H9 (cell line): ENCODE data around the gene GNA12. TPM values are rescaled to one million over a fixed set of nuclear protein-coding genes. Genes with fewer than 3 reads are reported as not detected.

Source experiments
- DNase-seq: peaks from one replicate; pipeline ENCODE4 v3.0.0-alpha.2; 2017
- H2AFZ ChIP-seq: one replicate; pipeline ENCODE4 v1.6.1; 2013; ENCODE audit warnings: mild to moderate bottlenecking, low read length, control low read depth, moderate library complexity
- H2AK5ac ChIP-seq: 2 replicates; pipeline ENCODE4 v1.6.1; 2013; ENCODE audit warnings: low read length, control low read depth, mixed read lengths; ENCODE audit not compliant: insufficient read length
- H2BK120ac ChIP-seq: one replicate; pipeline ENCODE4 v1.6.1; 2013; ENCODE audit warnings: low read depth, mild to moderate bottlenecking, low read length, control low read depth, inconsistent platforms; ENCODE audit not compliant: poor library complexity, severe bottlenecking
- H2BK12ac ChIP-seq: 2 replicates; pipeline ENCODE4 v1.6.1; 2013; ENCODE audit warnings: low read length, control low read depth, mixed read lengths, low read depth; ENCODE audit not compliant: insufficient read length
- H2BK15ac ChIP-seq: 2 replicates; pipeline ENCODE4 v1.6.1; 2013; ENCODE audit warnings: low read depth, low read length, control low read depth
- H2BK20ac ChIP-seq: one replicate; pipeline ENCODE4 v1.6.1; 2013; ENCODE audit warnings: low read depth, mild to moderate bottlenecking, low read length, control low read depth, inconsistent platforms; ENCODE audit not compliant: poor library complexity, severe bottlenecking
- H2BK5ac ChIP-seq: 2 replicates; pipeline ENCODE4 v1.6.1; 2013; ENCODE audit warnings: low read length, control low read depth, mixed read lengths; ENCODE audit not compliant: insufficient read length
- H3K14ac ChIP-seq: 2 replicates; pipeline ENCODE4 v1.6.1; 2013; ENCODE audit warnings: low read length, control low read depth; ENCODE audit not compliant: insufficient read depth
- H3K18ac ChIP-seq: 2 replicates; pipeline ENCODE4 v1.6.1; 2013; ENCODE audit warnings: low read depth, mild to moderate bottlenecking, mixed read lengths, low read length, control low read depth; ENCODE audit not compliant: insufficient read length
- H3K23ac ChIP-seq: 2 replicates; pipeline ENCODE4 v1.6.1; 2013; ENCODE audit warnings: low read length, control low read depth, mixed read lengths, low read depth; ENCODE audit not compliant: insufficient read length
- H3K23me2 ChIP-seq: 2 replicates; pipeline ENCODE4 v1.6.1; 2013; ENCODE audit warnings: low read depth, mild to moderate bottlenecking, mixed read lengths, low read length, control low read depth; ENCODE audit not compliant: insufficient read length, poor library complexity, severe bottlenecking
- H3K27ac ChIP-seq: 2 replicates; pipeline ENCODE4 v1.5.1; 2013; ENCODE audit warnings: low read length, control low read depth, mixed read lengths, low read depth; ENCODE audit not compliant: insufficient read length
- H3K27me3 ChIP-seq: 2 replicates; pipeline ENCODE4 v1.6.1; 2013; ENCODE audit warnings: low read length, control low read depth, inconsistent platforms; ENCODE audit not compliant: insufficient read depth
- H3K4ac ChIP-seq: 2 replicates; pipeline ENCODE4 v1.6.1; 2013; ENCODE audit warnings: low read depth, mild to moderate bottlenecking, control low read depth, inconsistent platforms, low read length, moderate library complexity
- H3K4me1 ChIP-seq: 2 replicates; pipeline ENCODE4 v1.6.1; 2013; ENCODE audit warnings: low read length, control low read depth, inconsistent platforms; ENCODE audit not compliant: insufficient read depth
- H3K4me2 ChIP-seq: 2 replicates; pipeline ENCODE4 v1.6.1; 2013; ENCODE audit warnings: low read length, control low read depth, mixed read lengths; ENCODE audit not compliant: insufficient read length, insufficient read depth
- H3K56ac ChIP-seq: 2 replicates; pipeline ENCODE4 v1.6.1; 2013; ENCODE audit warnings: low read depth, mild to moderate bottlenecking, mixed read lengths, low read length, control low read depth; ENCODE audit not compliant: insufficient read length
- H3K79me1 ChIP-seq: 2 replicates; pipeline ENCODE4 v1.6.1; 2013; ENCODE audit warnings: low read depth, mild to moderate bottlenecking, moderate library complexity, low read length, control low read depth, inconsistent platforms; ENCODE audit not compliant: insufficient read depth, poor library complexity, severe bottlenecking
- H3K79me2 ChIP-seq: 2 replicates; pipeline ENCODE4 v1.6.1; 2013; ENCODE audit warnings: low read length, control low read depth, inconsistent platforms; ENCODE audit not compliant: insufficient read depth
- H3K9ac ChIP-seq: 2 replicates; pipeline ENCODE4 v1.6.1; 2013; ENCODE audit warnings: low read length, control low read depth, mixed read lengths; ENCODE audit not compliant: insufficient read length; ENCODE audit errors: extremely low read depth
- H3K9me3 ChIP-seq: one replicate; pipeline ENCODE4 v1.6.1; 2013; ENCODE audit warnings: low read depth, low read length, inconsistent platforms; ENCODE audit not compliant: control insufficient read depth
- H3T11ph ChIP-seq: one replicate; pipeline ENCODE4 v1.6.1; 2013; ENCODE audit warnings: mild to moderate bottlenecking, low read length, control low read depth, inconsistent platforms
- H4K20me1 ChIP-seq: one replicate; pipeline ENCODE4 v1.6.1; 2013; ENCODE audit not compliant: control insufficient read depth, insufficient read length, insufficient read depth
- H4K5ac ChIP-seq: 2 replicates; pipeline ENCODE4 v1.6.1; 2013; ENCODE audit warnings: low read depth, mild to moderate bottlenecking, mixed read lengths, low read length, control low read depth; ENCODE audit not compliant: insufficient read length
- H4K8ac ChIP-seq: replicated peaks from 2 replicates; pipeline ENCODE4 v1.6.1; 2013; ENCODE audit warnings: low read length, control low read depth, mixed read lengths, low read depth; ENCODE audit not compliant: insufficient read length
- H4K91ac ChIP-seq: 2 replicates; pipeline ENCODE4 v1.6.1; 2013; ENCODE audit warnings: low read depth, mild to moderate bottlenecking, moderate library complexity, mixed read lengths, low read length, control low read depth; ENCODE audit not compliant: insufficient read length
- H3K27ac Mint-ChIP-seq, 3 experiments: 2 replicates in 2 of 3; 3 replicates in 1 of 3; pipeline ENCODE4 v1.8.0; 2020 to 2021; ENCODE audit warnings: mixed read lengths in 3 of 3, mild to moderate bottlenecking in 1 of 3, moderate library complexity in 1 of 3
- H3K27me3 Mint-ChIP-seq: 2 replicates; pipeline ENCODE4 v1.8.0; 2021; ENCODE audit warnings: low read depth, mild to moderate bottlenecking, moderate library complexity, mixed read lengths
- H3K36me3 Mint-ChIP-seq, 3 experiments: 2 replicates in 2 of 3; 3 replicates in 1 of 3; pipeline ENCODE4 v1.8.0; 2020 to 2021; ENCODE audit warnings: low read depth in 3 of 3, mixed read lengths in 3 of 3; ENCODE audit not compliant: insufficient read depth in 1 of 3
- H3K4me1 Mint-ChIP-seq, 2 experiments: 2 replicates each; pipeline ENCODE4 v1.8.0; 2020; ENCODE audit warnings: mixed read lengths in 2 of 2
- H3K4me3 Mint-ChIP-seq, 2 experiments: 2 replicates in 1 of 2; 3 replicates in 1 of 2; pipeline ENCODE4 v1.8.0; 2020 to 2021; ENCODE audit warnings: mild to moderate bottlenecking in 2 of 2, mixed read lengths in 2 of 2, moderate library complexity in 1 of 2
- H3K9me3 Mint-ChIP-seq, 2 experiments: 2 replicates in 1 of 2; 3 replicates in 1 of 2; pipeline ENCODE4 v1.8.0; 2020; ENCODE audit warnings: mild to moderate bottlenecking in 2 of 2, mixed read lengths in 2 of 2, moderate library complexity in 1 of 2
- CTCF ChIP-seq: fragments of 200-600 bp; sonication (generic); conservative IDR thresholded peaks from 3 replicates; pipeline ENCODE4 v1.8.0; 2021; ENCODE audit warnings: antibody characterized with exemption, mild to moderate bottlenecking
- WGBS: extraction: QIAGEN DNeasy Blood & Tissue Kit; methylation state at CpG from one replicate; pipeline ENCODE4 v1.1.7; 2013; ENCODE audit warnings: missing lambda C conversion rate, low lambda C conversion rate, mixed read lengths; ENCODE audit not compliant: insufficient read length; ENCODE audit errors: extremely low coverage; 5-methylcytosine and 5-hydroxymethylcytosine counted together
- total RNA-seq: library from RNA; stranded (reverse); gene quantifications from 2 replicates; pipeline ENCODE4 v1.2.1, GENCODE V29; 2021

Gene GNA12
- total RNA-seq, 1 experiment from 2014 or later = 60.2 TPM

DNA sequence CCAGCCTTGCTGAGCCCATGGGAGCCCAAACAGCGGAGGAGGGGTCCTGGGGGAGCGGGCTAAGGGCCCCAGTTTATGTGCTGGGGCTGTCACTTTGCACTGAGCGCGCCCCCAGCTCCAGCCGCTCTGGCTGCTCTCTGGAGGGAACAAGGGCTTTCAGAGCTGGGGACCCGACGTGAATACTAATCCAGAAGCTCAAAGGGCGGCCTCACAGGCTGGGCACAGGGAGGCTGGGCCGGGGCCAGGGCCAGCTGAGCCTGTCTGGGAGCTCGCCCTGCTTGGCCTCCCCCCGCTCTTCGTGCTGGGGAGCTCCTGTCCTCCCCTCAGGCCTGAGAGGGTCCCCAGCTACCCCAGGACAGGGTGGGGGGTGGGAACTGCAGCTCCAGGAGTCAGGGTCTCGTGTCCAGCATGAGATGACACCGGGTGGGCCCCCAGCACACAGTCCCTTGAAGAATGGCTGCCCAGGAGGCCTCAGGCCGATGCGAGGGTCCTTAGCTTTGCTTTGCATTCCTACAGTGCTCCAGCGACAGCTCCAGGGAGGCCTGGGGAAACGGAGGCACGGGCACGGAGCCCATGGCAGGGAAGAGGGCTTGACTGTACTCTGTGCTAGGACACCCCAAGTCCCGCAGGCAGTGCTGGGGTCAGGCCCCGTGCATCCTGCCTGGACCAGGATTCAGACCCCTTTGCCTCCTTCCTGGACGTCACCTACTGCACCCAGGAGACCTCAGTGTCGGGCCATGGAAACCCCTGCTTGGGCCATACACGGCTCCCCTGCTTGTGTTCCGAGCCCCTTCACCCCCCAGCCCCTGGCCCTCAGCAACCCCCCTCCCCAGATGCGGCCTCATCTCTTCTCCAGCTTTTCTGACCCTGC, 161.9 kb downstream of the GNA12 start:
- Histone ChIP-seq H4K8ac (no peak overlapping the region), H3K23me2 (no peaks in the 10 kb centered on the region), H3K27ac (no peak overlapping the region), H4K20me1 (no peaks in the 10 kb centered on the region), H2BK120ac (no peak overlapping the region), H3K4me1 (no peaks in the 10 kb centered on the region), H3T11ph (no peak overlapping the region), H2AK5ac (no peak overlapping the region), H3K56ac (no peak overlapping the region), H3K27me3 (peaks cover 1% of the 10 kb centered on the region; the same call in 1 of the 2 replicates), H2BK12ac (no peak overlapping the region), H2BK5ac (no peak overlapping the region), H4K91ac (no peak overlapping the region), H3K79me1 (no peaks in the 10 kb centered on the region), H4K5ac (no peak overlapping the region), H3K18ac (no peak overlapping the region), H3K79me2 (no peaks in the 10 kb centered on the region), H2BK15ac (no peak overlapping the region), H3K9me3 (no peaks in the 10 kb centered on the region), H3K4me2 (no peak overlapping the region), H2BK20ac (no peak overlapping the region), H2AFZ (no peak overlapping the region), H3K14ac (no peak overlapping the region), H3K4ac (no peak overlapping the region), H3K23ac (no peak overlapping the region), H3K9ac (no peak overlapping the region)
- Mint-ChIP-seq H3K4me3 (no peak overlapping the region), H3K36me3 (no peaks in the 10 kb centered on the region; a peak in 1 of 7 replicates), H3K9me3 (peaks cover 0 to 8% of the 10 kb centered on the region in 2 experiments; a peak in 3 of 5 replicates), H3K27ac (no peak overlapping the region), H3K4me1 (0 out of 4 replicates have a peak, but pooled peaks cover 0 to 2% of the 10 kb centered on the region in 2 experiments), H3K27me3 (peaks cover 22% of the 10 kb centered on the region)
- no CpG with 5 or more reads among the region's 27 CpGs for WGBS
- DNase-seq = no peak
- no peak for TF ChIP-seq CTCF
